SK-N-SH (cell line): ENCODE data around the gene FOXP1. TPM values are rescaled to one million over a fixed set of nuclear protein-coding genes. Genes with fewer than 3 reads are reported as not detected.

Experiments used
- CTCF ChIA-PET: fragments of 300-600, 350-600 bp; formaldehyde crosslinking; extraction: SDS; loops from one replicate; lab custom pipeline; 2021; lab: Yijun Ruan, JAX
- POLR2A ChIA-PET: fragments of 350-600 bp; sonication (Branson Sonifier 250); formaldehyde crosslinking; extraction: SDS; loops from one replicate; lab custom pipeline; 2020; ENCODE audit warnings: antibody characterized with exemption, inconsistent platforms; lab: Yijun Ruan, JAX
- DNase-seq: peaks from one replicate; pipeline ENCODE4 v3.0.0; 2012
- H2AFZ ChIP-seq: fragments of 200-600 bp; sonication (generic); 2 replicates; pipeline ENCODE4 v1.8.1; 2016; ENCODE audit warnings: antibody characterized with exemption, mild to moderate bottlenecking, low read depth
- H3F3A ChIP-seq: fragments of 200-600 bp; sonication (generic); replicated peaks from 2 replicates; pipeline ENCODE3; 2016; ENCODE audit warnings: antibody characterized with exemption, mild to moderate bottlenecking; ENCODE audit not compliant: insufficient read depth
- H3K27ac ChIP-seq, 2 experiments: fragments of 200-500 bp in 1 of 2; fragments of 200-600 bp in 1 of 2; sonication (Bioruptor generic) in 1 of 2; sonication (generic), shearing (Covaris generic) in 1 of 2; 2 replicates each; pipeline versions ENCODE4 v1.5.1 to v1.6.1; 2014 to 2016; ENCODE audit warnings: low read depth in 2 of 2, inconsistent platforms in 1 of 2, low read length in 1 of 2, mild to moderate bottlenecking in 1 of 2, mixed read lengths in 1 of 2
- H3K27me3 ChIP-seq: fragments of 200-600 bp; sonication (generic), shearing (Covaris generic); 2 replicates; pipeline ENCODE4 v1.6.1; 2016; ENCODE audit warnings: mixed run types; ENCODE audit not compliant: insufficient read depth
- H3K36me3 ChIP-seq, 2 experiments: fragments of 200-500 bp in 1 of 2; fragments of 200-600 bp in 1 of 2; sonication (Bioruptor generic) in 1 of 2; sonication (generic) in 1 of 2; replicated peaks in 1 of 2; 2 replicates each; pipeline versions ENCODE3 to v1.5.1; 2014 to 2016; ENCODE audit warnings: low read length in 1 of 2, mild to moderate bottlenecking in 1 of 2; ENCODE audit not compliant: insufficient read depth in 2 of 2, control insufficient read depth in 1 of 2
- H3K4me1 ChIP-seq, 2 experiments: fragments of 200-500 bp in 1 of 2; fragments of 200-600 bp in 1 of 2; sonication (Bioruptor generic) in 1 of 2; sonication (generic), shearing (Covaris generic) in 1 of 2; 2 replicates each; pipeline versions ENCODE4 v1.5.1 to v1.6.1; 2014 to 2016; ENCODE audit warnings: low read depth in 1 of 2, low read length in 1 of 2, mixed run types in 1 of 2; ENCODE audit not compliant: insufficient read depth in 2 of 2, control insufficient read depth in 1 of 2
- H3K4me2 ChIP-seq: fragments of 200-600 bp; sonication (generic), shearing (Covaris generic); 2 replicates; pipeline ENCODE4 v1.6.1; 2017; ENCODE audit warnings: mixed run types
- H3K4me3 ChIP-seq, 2 experiments: fragments of 200-500 bp in 1 of 2; fragments of 200-600 bp in 1 of 2; sonication (Bioruptor generic) in 1 of 2; sonication (generic), shearing (Covaris generic) in 1 of 2; 2 replicates each; pipeline versions ENCODE4 v1.5.1 to v1.8.1; 2014 to 2016; ENCODE audit warnings: low read depth in 2 of 2, inconsistent platforms in 1 of 2, low read length in 1 of 2, mild to moderate bottlenecking in 1 of 2, mixed read lengths in 1 of 2, moderate library complexity in 1 of 2
- H3K79me2 ChIP-seq: fragments of 200-600 bp; sonication (generic); 2 replicates; pipeline ENCODE4 v1.8.1; 2017; ENCODE audit warnings: mild to moderate bottlenecking; ENCODE audit not compliant: insufficient read depth
- H3K9ac ChIP-seq: fragments of 200-600 bp; sonication (generic); 2 replicates; pipeline ENCODE4 v1.6.1; 2017; ENCODE audit warnings: mixed run types
- H3K9me2 ChIP-seq: fragments of 200-600 bp; sonication (generic); 2 replicates; pipeline ENCODE4 v1.6.1; 2017; ENCODE audit warnings: mixed run types
- H3K9me3 ChIP-seq: fragments of 200-600 bp; sonication (generic); 2 replicates; pipeline ENCODE4 v1.6.1; 2017; ENCODE audit warnings: mixed run types, mild to moderate bottlenecking, moderate library complexity
- H4K20me1 ChIP-seq: fragments of 200-600 bp; sonication (generic); 2 replicates; pipeline ENCODE4 v1.6.1; 2017; ENCODE audit warnings: mild to moderate bottlenecking, mixed run types; ENCODE audit not compliant: insufficient read depth
- CTCF ChIP-seq: fragments of 200-600 bp; sonication (generic); IDR thresholded peaks from 2 replicates; pipeline ENCODE4 v1.6.1; 2017; ENCODE audit warnings: antibody characterized with exemption, mild to moderate bottlenecking, moderate library complexity
- ELF1 ChIP-seq: IDR thresholded peaks from 2 replicates; pipeline ENCODE4 v1.4.0; 2012
- EP300 ChIP-seq, 2 experiments: IDR thresholded peaks; 2 replicates each; pipeline versions ENCODE4 v1.4.0 to v1.6.1; 2012; ENCODE audit warnings: borderline replicate concordance in 1 of 2, low read depth in 1 of 2, low read length in 1 of 2
- EZH2phosphoT487 ChIP-seq: fragments of 200-600 bp; sonication (generic); IDR thresholded peaks from 2 replicates; pipeline ENCODE4 v1.6.1; 2017; ENCODE audit warnings: low read depth, mixed run types, mild to moderate bottlenecking, antibody characterized with exemption, moderate library complexity, borderline replicate concordance
- FOSL2 ChIP-seq: IDR thresholded peaks from 2 replicates; pipeline ENCODE4 v1.4.0; 2012; ENCODE audit warnings: low read depth, mild to moderate bottlenecking, moderate library complexity, borderline replicate concordance
- FOXM1 ChIP-seq: IDR thresholded peaks from 2 replicates; pipeline ENCODE4 v1.4.0; 2012; ENCODE audit warnings: low read depth, mild to moderate bottlenecking
- JUND ChIP-seq: IDR thresholded peaks from 2 replicates; pipeline ENCODE4 v1.4.0; 2012
- MAX ChIP-seq: IDR thresholded peaks from 2 replicates; pipeline ENCODE4 v1.4.0; 2012; ENCODE audit warnings: low read depth
- MXI1 ChIP-seq: IDR thresholded peaks from 2 replicates; pipeline ENCODE4 v1.6.1; 2012; ENCODE audit warnings: mild to moderate bottlenecking, low read depth, low read length, improper control_type of control experiment
- NRF1 ChIP-seq: IDR thresholded peaks from 2 replicates; pipeline ENCODE4 v1.6.1; 2012; ENCODE audit warnings: low read depth, mild to moderate bottlenecking, low read length
- RAD21 ChIP-seq: IDR thresholded peaks from 2 replicates; pipeline ENCODE4 v1.6.1; 2012; ENCODE audit warnings: mild to moderate bottlenecking, low read length
- RCOR1 ChIP-seq: fragments of 150-350 bp; IDR thresholded peaks from 2 replicates; pipeline ENCODE4 v1.6.1; 2017; ENCODE audit warnings: antibody characterized with exemption, low read length
- RFX5 ChIP-seq: IDR thresholded peaks from 2 replicates; pipeline ENCODE4 v1.6.1; 2012; ENCODE audit warnings: mild to moderate bottlenecking, improper control_type of control experiment, low read length
- SIN3A ChIP-seq: IDR thresholded peaks from 2 replicates; pipeline ENCODE4 v1.6.1; 2012; ENCODE audit warnings: low read depth, mild to moderate bottlenecking, low read length, moderate library complexity, borderline replicate concordance
- TAF1 ChIP-seq: IDR thresholded peaks from 2 replicates; pipeline ENCODE4 v1.6.1; 2012; ENCODE audit warnings: low read depth, mild to moderate bottlenecking, low read length, moderate library complexity, borderline replicate concordance
- TCF12 ChIP-seq: IDR thresholded peaks from 2 replicates; pipeline ENCODE4 v1.4.0; 2012
- TEAD4 ChIP-seq: IDR thresholded peaks from 2 replicates; pipeline ENCODE4 v1.4.0; 2012; ENCODE audit warnings: mild to moderate bottlenecking, borderline replicate concordance; ENCODE audit not compliant: insufficient read depth
- USF1 ChIP-seq: IDR thresholded peaks from 2 replicates; pipeline ENCODE4 v1.4.0; 2012; ENCODE audit warnings: low read depth, borderline replicate concordance
- YY1 ChIP-seq: IDR thresholded peaks from 2 replicates; pipeline ENCODE4 v1.4.0; 2012; ENCODE audit warnings: low read depth, mild to moderate bottlenecking
- WGBS: methylation state at CpG from one replicate; pipeline ENCODE4 v1.1.6; 2017; ENCODE audit warnings: low lambda C conversion rate; 5-methylcytosine and 5-hydroxymethylcytosine counted together
- polyA plus RNA-seq, 3 experiments: library from polyadenylated mRNA; depleted of rRNA; stranded (reverse); fragments of >200 nt; gene quantifications; 2 replicates each; pipeline ENCODE4 v1.2.3, GENCODE V29; 2012
- TF ChIP-seq, protein P1 (sequence below): fragments of 150-350 bp; IDR thresholded peaks from 2 replicates; pipeline ENCODE4 v1.6.1; 2017; ENCODE audit warnings: antibody characterized with exemption, low read length, low read depth, borderline replicate concordance
- TF ChIP-seq, protein P2 (sequence below): IDR thresholded peaks from 2 replicates; pipeline ENCODE4 v1.4.0; 2012; ENCODE audit warnings: low read depth, borderline replicate concordance
- TF ChIP-seq, protein P3 (sequence below): fragments of 150-350 bp; IDR thresholded peaks from 2 replicates; pipeline ENCODE4 v1.6.1; 2016; ENCODE audit warnings: mild to moderate bottlenecking, low read depth, low read length

The FOXP1 gene
- polyA plus RNA-seq, 1 of the 3 experiments (the other 2 are of a cell fraction): 8.8 TPM

DNA sequence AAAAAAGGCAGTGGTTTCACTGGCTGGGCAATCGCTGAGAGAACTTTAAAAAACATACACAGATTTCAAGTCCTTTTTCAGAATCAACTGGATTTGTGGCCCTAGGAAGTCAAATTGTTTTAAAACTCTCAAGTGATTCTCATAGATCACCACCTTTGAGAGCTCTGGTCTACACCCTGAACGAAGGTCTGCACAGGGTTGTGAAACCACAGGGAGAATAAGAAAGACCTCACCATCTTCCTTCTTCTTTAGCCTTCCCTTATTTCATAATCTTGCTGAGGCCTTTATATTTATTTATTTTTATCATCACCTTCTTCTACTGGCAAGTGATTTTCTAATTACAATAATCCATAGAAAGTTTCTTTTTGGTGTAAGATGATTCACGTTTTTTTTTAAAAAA is 58.1 kb downstream of the FOXP1 start:
- DNase-seq: no peak
- Histone ChIP-seq H3K9ac (no peak overlapping the region), H2AFZ (no peak overlapping the region), H3K36me3 (peaks cover 0 to 3% of the 10 kb centered on the region in 2 experiments), H3K4me1 (peaks cover 9 to 17% of the 10 kb centered on the region in 2 experiments; a peak in 2 of 4 replicates), H3K4me3 (no peak overlapping the region), H3K4me2 (no peak overlapping the region), H3K79me2 (peaks cover 98% of the 10 kb centered on the region), H4K20me1 (no peaks in the 10 kb centered on the region), H3K27ac (no peak overlapping the region), H3F3A (no peaks in the 10 kb centered on the region), H3K9me3 (no peaks in the 10 kb centered on the region), H3K9me2 (no peaks in the 10 kb centered on the region), H3K27me3 (no peaks in the 10 kb centered on the region)
- ChIA-PET POLR2A (no interaction called here), CTCF (interaction anchor here (1.4 kb wide), 1 partner anchor 10 kb away, joined by 4 read pairs; no protein-coding TSS in a partner anchor)
- WGBS: 93% methylated on average over 3 of the region's 3 CpGs
- no peak for TF ChIP-seq RFX5
- TF ChIP-seq SIN3A: no peak
- no peak for TF ChIP-seq EP300 (IDR thresholded peaks at IDR 0.05; ENCODE audit: borderline replicate concordance in 1 of 2, low read depth in 1 of 2, low read length in 1 of 2)
- no peak for TF ChIP-seq TAF1
- TF ChIP-seq, protein P1, sequence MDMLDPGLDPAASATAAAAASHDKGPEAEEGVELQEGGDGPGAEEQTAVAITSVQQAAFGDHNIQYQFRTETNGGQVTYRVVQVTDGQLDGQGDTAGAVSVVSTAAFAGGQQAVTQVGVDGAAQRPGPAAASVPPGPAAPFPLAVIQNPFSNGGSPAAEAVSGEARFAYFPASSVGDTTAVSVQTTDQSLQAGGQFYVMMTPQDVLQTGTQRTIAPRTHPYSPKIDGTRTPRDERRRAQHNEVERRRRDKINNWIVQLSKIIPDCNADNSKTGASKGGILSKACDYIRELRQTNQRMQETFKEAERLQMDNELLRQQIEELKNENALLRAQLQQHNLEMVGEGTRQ: no peak
- TF ChIP-seq FOXM1: no peak
- no peak for TF ChIP-seq YY1
- TF ChIP-seq EZH2phosphoT487: no peak
- no peak for TF ChIP-seq ELF1
- TF ChIP-seq NRF1: no peak
- no peak for TF ChIP-seq RAD21
- no peak for TF ChIP-seq MXI1
- TF ChIP-seq TEAD4: no peak
- TF ChIP-seq USF1: no peak
- no peak for TF ChIP-seq RCOR1

DNA sequence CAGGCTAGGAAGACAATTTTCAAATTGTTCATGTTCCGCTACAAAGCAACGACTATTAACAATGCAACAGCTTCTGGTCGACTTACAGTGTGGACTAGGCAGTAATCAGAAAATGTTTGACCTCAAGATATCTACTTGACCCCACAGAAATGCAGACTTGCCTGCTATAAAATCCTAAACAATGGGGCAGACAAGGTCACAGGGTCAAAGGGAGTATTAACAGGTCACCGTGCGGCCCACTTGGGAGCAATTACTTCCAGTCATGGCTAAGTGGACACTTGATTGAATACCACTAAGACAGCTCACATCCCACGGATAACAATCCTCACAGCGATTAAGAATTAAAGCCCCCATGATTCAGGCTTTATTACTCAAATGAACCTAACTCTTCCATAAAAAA is 58.9 kb downstream of the FOXP1 start:
- CTCF ChIA-PET: interaction anchor here (1.4 kb wide), 1 partner anchor 9 kb away, joined by 4 read pairs; no protein-coding TSS in a partner anchor
- WGBS: 82% methylated on average over 7 of the region's 7 CpGs

More for the DNA sequence above, 58.9 kb downstream of the FOXP1 start:
- H3K27me3 ChIP-seq: no peaks in the 10 kb centered on the region
- no peaks in the 10 kb centered on the region for H4K20me1 ChIP-seq
- H3F3A ChIP-seq: no peaks in the 10 kb centered on the region
- no peak for DNase-seq
- no peak overlapping the region for H3K4me2 ChIP-seq
- peaks cover 0 to 3% of the 10 kb centered on the region in 2 experiments for H3K36me3 ChIP-seq
- peaks cover 98% of the 10 kb centered on the region for H3K79me2 ChIP-seq
- no peak overlapping the region for H2AFZ ChIP-seq
- TF ChIP-seq JUND: no peak
- TF ChIP-seq, protein P2, sequence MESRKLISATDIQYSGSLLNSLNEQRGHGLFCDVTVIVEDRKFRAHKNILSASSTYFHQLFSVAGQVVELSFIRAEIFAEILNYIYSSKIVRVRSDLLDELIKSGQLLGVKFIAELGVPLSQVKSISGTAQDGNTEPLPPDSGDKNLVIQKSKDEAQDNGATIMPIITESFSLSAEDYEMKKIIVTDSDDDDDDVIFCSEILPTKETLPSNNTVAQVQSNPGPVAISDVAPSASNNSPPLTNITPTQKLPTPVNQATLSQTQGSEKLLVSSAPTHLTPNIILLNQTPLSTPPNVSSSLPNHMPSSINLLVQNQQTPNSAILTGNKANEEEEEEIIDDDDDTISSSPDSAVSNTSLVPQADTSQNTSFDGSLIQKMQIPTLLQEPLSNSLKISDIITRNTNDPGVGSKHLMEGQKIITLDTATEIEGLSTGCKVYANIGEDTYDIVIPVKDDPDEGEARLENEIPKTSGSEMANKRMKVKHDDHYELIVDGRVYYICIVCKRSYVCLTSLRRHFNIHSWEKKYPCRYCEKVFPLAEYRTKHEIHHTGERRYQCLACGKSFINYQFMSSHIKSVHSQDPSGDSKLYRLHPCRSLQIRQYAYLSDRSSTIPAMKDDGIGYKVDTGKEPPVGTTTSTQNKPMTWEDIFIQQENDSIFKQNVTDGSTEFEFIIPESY: no peak
- TF ChIP-seq, protein P3, sequence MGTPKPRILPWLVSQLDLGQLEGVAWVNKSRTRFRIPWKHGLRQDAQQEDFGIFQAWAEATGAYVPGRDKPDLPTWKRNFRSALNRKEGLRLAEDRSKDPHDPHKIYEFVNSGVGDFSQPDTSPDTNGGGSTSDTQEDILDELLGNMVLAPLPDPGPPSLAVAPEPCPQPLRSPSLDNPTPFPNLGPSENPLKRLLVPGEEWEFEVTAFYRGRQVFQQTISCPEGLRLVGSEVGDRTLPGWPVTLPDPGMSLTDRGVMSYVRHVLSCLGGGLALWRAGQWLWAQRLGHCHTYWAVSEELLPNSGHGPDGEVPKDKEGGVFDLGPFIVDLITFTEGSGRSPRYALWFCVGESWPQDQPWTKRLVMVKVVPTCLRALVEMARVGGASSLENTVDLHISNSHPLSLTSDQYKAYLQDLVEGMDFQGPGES: no peak
- no peak for TF ChIP-seq FOSL2
- no peak for TF ChIP-seq TCF12
- no peak for TF ChIP-seq MAX
- TF ChIP-seq SIN3A: no peak
- TF ChIP-seq MXI1: no peak
- TF ChIP-seq ELF1: no peak
- no peak for TF ChIP-seq CTCF
- H3K9ac ChIP-seq: no peak overlapping the region
- no peak overlapping the region for H3K4me3 ChIP-seq
- no peaks in the 10 kb centered on the region for H3K9me2 ChIP-seq
- POLR2A ChIA-PET: no interaction called here
- H3K4me1 ChIP-seq: peaks cover 9 to 17% of the 10 kb centered on the region in 2 experiments; a peak in 2 of 4 replicates
- no peaks in the 10 kb centered on the region for H3K9me3 ChIP-seq
- no peak overlapping the region for H3K27ac ChIP-seq
